Measurements from ENCODE around the gene MAP3K8.

Gene MAP3K8

GRCh38 chr10:30493609-30494530, 59.9 kb downstream of the MAP3K8 start:
- no peak for DNase-seq

- no peak for DNase-seq
These were observed 60.6 kb downstream of the MAP3K8 start for GRCh38 chr10:30494558-30494957.

- DNase-seq, result no peak
These were observed 61.7 kb downstream of the MAP3K8 start for GRCh38 chr10:30495687-30496086.

- no peak for DNase-seq
These were observed 65.8 kb downstream of the MAP3K8 start for GRCh38 chr10:30499816-30500215.

- no peak for DNase-seq
These were observed 66.5 kb downstream of the MAP3K8 start for GRCh38 chr10:30500534-30500933.

GRCh38 chr10:30500963-30501504, 67.0 kb downstream of the MAP3K8 start:
- no peak for DNase-seq

- no peak for DNase-seq
These were observed 68.5 kb downstream of the MAP3K8 start for GRCh38 chr10:30502266-30503060.

GRCh38 chr10:30503700-30504266, 69.8 kb downstream of the MAP3K8 start:
- DNase-seq, result no peak

GRCh38 chr10:30505543-30506298, 71.7 kb downstream of the MAP3K8 start:
- no peak for DNase-seq

GRCh38 chr10:30509508-30509907, 75.5 kb downstream of the MAP3K8 start:
- no peak for DNase-seq

GRCh38 chr10:30510184-30510931, 76.4 kb downstream of the MAP3K8 start:
- DNase-seq, result no peak

GRCh38 chr10:30510932-30511700, 77.1 kb downstream of the MAP3K8 start:
- no peak for DNase-seq

Measured in GOT3 (cell line).